HG03565 (cell line): ENCODE data around the gene SFSWAP.
"Not testable (repeated sequence)": the region's sequence is repeated elsewhere in the genome, so short reads cannot be mapped to it uniquely, and the experiment has no call there.

Experiments used
- ATAC-seq: cut with Tn5 transposase; IDR thresholded peaks from one replicate; pipeline ENCODE4 v1.9.1; 2021; ENCODE audit warnings: mild to moderate bottlenecking, moderate library complexity; ENCODE audit not compliant: unreplicated experiment

The SFSWAP gene

DNA sequence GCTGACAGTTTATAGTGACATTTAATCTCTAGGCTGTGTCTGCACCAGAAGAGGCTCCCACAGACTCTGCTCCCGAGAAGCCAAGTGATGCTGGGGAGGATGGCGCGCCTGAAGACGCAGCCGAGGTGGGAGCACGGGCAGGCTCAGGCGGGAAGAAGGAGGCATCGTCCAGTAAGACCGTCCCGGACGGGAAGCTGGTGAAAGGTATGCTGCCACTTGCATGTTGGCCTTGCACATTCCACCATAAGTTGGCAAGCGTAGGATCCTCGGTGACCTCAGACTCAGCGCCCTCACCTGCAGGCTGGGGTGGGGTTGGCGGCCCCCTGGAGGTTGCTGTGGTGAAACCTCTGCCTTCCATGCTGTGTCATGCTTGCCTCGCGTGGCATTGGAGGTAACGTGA lies 45.6 kb downstream of the SFSWAP start:
- ATAC-seq = no peak

DNA sequence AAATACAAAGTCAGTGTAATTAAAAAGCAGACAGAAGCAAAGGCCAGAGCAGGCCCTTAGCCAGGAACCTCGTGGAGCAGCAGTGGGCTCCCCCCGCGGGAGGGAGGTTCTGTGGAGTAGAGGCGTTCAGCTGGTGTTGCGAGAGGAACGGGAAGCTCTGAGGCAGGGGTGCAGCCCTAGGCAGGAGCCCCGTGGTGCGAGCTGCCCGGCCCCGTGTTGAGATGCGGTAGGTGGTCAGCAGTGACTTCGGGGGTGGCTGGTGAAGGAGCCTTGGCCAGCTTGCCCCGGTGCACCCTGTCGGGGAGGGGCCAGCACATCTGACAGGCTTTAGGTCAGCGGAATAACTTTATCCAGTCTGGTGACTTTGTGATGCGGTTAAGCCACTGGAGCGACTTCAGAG lies 46.2 kb downstream of the SFSWAP start:
- no peak for ATAC-seq

DNA sequence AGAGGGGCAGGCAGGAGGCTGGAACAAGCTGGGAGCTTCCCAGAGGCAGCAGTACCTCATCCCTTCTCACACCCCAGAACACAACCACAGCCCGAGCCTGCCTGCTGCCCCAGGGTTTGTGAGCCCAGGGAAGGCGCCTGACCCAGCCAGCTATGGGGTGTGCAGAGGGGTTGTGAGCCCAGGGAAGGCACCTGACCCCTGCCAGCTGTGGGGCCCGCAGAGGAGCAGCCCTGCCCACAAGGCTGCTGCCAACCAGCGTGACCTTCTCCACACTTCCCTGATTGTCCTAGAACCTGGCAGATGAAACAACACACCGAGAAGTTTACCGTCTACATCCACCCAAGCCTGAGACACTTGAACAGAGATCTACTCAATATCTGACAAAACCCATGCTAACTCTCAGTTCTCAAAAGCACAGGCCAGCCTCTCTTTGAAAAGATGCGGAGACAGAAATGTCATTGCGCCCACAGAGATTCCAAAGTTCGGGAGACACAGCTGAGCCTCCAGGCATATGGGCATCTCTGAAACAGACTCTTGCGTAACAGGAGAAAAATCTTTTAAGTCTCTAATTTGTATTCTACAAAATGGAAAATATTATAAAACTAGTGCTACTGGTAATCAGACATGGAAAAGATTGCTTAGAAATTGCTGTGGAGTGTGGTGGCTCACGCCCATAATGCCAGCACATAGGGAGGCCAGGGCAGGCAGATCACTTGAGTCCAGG lies 47.3 kb downstream of the SFSWAP start:
- no peak for ATAC-seq

DNA sequence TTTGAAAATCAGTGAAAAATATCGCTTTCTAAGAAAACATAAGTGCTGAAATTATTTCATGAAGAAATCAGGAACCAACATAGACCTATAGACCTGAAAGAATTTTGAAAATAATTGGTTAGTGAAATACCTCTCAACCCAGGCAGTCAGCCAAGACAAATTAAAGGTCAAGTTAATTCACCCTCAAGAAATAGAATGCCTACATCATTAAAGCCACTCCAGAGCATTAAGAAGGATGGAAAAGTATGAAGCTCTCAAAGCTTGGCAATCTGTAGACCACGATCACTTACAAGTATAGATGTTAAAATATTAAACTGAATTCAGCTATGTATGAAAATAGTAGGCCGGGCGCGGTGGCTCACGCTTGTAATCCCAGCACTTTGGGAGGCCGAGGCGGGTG lies 48.3 kb downstream of the SFSWAP start:
- ATAC-seq = no peak

DNA sequence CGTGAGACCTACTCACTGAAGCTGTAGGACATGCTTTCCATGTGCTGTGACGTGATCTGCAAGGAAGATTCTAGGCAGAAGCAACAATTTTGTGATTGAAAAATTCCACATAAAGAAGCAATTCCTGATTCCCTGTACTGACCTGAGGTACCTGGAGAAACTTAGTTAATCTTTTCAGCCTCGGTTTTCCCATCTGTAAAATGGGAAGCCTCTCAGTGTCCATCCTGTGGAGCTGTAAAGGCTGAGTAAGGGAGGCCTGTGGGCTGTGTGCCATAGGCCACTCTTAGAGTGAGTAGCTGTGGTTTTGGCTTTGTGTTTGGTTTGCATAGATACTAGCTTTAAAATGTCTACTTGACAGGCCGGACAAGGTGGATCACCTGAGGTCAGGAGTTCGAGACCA lies 50.7 kb downstream of the SFSWAP start:
- ATAC-seq = no peak

DNA sequence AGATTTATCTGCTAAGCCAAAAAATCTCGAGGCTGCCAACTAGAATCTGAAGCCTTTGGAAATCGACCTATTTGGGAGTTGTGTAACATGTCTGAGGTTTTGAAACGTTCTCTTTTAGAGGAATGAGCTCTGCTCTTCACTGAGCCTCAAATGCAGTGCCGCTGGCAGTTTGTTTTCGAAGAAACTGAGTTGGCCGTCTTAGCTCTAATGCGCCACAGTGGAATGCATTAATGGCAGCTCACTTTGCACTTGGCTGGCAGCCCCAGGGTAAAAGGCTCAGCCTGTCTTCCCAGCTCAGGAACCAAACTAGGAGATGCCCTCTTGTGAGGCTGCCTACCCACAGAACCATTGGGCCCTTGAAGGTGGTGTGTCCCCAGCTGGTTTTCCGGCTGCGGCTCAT lies 53.8 kb downstream of the SFSWAP start:
- no peak for ATAC-seq

DNA sequence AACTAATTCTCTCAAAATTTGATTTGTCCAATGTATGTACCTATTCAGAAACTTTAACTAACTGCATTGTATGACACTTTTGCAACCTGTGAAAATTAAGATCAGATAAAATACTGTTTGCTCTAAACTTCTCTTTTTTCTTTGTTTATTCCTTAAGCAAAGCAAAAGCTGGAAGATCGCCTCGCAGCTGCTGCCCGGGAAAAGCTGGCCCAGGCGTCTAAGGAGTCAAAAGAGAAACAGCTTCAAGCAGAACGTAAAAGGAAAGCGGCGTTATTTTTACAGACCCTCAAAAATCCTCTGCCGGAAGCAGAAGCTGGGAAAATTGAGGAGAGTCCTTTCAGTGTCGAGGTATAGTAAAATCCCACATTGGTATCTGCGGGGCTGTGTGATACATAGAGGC lies 55.1 kb downstream of the SFSWAP start:
- ATAC-seq = no peak

DNA sequence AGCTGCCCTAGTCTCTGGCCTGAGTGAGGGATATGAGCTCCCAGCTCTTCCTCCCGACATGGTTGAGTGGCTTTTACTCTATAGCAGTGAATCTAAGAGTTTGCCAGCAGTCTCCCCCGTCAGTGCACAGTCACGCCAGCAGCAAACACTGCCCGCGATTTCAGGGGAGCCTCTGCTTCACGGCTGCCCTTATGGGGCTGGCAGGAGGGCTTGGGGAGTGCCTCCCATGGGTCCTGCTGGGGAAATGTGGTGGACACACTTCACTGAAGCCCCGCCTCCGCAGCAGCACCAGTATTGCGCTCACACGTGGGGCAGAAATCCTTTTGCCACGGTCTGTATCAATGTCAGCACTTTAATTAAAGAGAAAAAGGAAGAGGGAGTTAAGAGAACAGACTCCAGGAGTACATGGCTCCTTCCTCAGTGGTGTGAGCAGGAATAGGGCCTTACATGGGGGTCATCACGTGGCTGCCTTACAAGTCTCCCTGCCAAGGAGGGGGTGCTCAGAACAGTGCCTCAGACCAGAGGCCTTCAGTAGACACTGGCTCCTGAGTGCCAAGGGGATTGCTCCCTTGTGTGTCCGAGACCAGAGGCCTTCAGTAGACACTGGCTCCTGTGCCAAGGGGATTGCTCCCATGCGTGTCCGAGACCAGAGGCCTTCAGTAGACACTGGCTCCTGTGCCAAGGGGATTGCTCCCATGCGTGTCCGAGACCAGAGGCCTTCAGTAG lies 55.7 kb downstream of the SFSWAP start:
- ATAC-seq = no peak

DNA sequence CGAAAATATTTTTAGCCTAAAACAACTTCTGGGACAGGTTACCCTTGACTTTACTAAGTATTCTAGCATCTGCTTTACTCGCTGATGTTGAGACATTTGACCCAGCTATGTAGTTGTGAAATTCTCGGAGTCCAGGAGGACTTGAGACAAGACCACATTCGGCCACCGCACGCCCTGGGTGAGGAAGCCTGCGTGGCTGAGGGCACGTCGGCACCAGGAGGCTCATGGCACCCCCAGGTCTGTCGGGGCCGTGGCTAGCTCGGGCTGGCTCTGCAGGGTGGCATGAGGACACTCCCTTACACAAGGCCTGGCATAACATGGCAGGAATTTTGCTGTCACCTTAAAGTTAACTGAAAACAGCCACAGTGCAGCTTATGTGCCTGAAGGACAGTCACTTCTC lies 59.2 kb downstream of the SFSWAP start:
- ATAC-seq = no peak

DNA sequence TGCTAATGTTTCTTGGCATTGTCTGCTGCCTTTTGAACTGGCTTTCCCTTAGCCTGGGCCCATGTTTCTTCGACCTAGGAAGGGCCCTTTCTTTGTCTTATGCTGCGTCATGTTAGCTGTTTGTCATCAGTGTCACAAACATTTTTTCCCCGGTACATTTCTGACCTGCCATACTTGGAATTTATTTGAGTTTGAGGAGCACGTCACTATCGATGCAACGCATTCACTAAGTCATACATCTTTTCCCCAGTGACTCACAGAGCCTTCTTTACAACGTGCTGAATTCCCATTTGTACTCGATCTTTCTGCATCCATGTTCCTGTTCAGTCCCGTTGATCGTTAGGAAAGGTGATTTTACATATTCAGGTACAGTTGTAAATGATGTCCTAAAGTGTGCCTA lies 61.1 kb downstream of the SFSWAP start:
- ATAC-seq = no peak

DNA sequence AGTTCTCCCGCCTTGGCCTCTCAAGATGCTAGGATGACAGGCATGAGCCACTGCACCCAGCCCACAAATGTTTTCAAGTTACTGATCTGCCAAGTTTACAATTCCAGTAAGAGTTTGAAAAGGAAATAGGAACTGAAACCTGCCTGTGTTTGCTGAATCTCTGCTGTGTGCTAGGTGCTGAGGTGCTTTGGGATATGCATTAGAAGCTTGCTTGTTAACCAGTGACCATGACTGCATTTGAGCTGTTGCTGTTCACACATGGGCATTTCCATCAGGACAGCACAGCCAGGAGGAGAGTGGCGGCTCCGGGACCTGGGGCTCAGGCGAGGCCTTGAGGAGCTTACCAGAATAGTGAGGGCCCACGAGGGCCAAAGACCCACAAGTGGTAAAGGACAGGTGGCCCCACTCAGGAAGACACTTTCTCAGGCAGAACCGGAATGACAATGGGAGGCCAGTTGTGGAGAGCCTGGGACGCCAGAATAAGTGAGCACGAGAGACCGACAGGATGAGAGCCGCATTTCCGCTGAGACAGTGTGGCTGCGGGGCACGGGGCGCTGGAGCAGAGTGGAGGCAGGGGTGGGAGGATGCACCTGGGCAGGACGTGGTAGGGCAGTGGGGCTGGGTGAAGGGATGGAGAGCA lies 62.8 kb downstream of the SFSWAP start:
- peak; percentile 66 for ATAC-seq

DNA sequence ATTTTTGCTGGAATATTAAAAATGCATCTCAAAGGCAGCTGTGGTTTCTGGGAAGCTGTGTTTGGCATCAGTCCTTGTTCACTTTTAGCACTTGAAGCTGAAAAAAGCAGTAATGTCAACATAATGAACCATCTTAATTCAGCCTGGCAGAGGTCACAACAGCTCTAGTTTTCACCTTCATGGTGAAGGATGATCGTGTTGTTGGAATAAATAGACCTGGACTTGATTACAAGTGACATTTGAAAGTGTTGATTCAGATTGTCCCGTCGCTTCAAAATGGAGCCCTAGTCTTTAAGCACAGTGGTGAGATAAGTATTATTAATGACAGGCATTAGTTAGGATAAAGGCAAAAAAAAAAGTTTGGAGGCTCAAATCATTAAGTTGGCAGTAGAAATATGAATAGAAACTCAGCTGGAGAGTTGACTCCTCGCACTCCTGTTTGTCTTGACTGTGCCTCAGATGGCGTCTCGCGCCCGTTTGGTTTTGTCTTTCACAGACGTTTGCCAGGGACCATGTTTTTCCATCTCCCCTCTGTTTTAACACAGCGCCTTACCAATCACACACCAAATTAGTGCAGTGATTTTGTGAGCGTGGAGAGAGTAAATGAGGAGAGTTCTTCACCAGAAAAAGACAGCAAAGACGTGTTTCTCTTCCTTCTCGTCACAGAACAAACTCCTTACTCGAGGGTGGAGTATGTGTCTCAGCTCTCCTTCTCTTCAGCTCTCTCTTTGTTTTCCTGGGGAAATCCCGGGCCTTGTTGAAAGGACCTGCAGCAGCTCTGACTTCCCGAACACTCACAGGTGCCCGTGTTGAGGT lies 63.9 kb downstream of the SFSWAP start:
- no peak for ATAC-seq

DNA sequence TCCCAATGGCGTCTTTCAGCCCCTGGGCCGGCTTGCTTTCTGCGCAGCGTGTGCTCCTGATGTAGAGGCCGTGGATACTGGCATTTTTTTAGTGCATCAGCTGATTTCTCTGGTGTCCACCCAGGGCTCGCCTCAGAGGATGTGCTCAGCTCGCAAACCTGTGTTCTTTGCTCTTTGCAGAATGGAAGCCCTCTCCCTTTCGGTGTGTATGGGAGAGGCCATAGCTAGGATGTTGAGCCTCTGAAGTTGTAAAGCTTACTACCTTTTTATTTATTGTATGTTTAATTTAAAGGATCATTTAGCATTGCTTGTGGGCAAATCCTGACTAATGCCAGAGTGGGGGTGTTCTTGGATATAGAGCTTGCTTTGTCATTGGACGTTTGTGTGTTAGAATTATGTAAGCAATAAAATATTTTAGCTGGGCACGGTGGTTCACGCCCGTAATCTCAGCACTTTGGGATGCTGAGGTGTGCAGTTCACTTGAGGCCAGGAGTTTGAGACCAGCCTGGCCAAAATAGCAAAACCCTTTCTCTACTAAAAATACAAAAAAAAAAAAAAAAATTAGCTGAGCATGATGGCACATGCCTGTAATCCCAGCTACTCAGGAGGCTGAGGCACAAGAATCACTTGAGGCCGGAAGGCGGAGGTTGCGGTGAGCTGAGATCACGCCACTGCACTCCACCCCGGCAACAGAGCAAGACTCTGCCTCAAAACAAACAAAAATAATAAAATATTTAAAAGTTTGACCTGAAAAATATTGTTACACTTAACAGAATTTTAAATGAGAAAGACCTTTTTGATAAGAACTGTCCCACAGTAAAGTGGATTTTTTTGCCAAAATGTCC lies 64.7 kb downstream of the SFSWAP start:
- no peak for ATAC-seq

DNA sequence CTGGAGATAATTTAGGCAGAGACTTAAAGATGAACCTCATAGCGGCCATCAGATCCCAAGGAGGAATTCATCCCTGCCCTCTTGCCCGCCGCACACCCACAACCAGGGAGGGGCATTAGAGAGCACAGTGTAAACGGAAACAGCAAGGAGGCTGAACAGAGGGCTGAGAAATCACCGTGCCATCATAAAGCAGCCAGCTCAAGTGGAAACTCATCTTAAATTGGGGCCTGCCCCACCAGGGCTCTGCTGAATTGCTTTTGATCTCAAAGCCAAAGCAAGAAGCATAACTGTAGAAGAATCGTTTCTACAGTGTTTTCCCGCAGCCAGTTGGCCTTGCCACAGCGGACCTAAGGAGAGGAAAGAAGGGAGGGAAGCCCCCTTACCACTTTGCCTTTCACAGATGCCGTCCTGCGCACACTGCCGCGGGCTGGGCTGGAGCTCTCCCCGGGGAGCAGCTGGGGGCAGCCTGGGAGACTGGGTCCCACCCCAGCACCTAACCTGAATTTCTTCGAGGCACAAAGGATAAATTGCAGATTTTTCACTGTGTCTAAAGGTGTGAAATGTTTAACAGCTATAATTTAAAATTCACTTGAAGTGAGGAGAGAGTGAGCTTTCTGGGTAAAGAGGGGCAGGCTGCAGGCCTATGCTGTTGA lies 65.5 kb downstream of the SFSWAP start:
- ATAC-seq = peak; percentile 47

DNA sequence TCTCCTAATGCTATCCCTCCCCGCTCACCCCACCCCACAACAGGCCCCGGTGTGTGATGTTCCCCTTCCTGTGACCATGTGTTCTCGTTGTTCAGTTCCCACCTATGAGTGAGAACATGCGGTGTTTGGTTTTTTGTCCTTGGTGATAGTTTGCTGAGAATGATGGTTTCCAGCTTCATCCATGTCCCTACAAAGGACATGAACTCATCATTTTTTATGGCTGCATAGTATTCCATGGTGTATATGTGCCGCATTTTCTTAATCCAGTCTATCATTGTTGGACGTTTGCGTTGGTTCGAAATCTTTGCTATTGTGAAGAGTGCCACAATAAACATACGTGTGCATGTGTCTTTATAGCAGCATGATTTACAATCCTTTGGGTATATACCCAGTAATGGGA lies 66.4 kb downstream of the SFSWAP start:
- ATAC-seq = not testable (repeated sequence)

DNA sequence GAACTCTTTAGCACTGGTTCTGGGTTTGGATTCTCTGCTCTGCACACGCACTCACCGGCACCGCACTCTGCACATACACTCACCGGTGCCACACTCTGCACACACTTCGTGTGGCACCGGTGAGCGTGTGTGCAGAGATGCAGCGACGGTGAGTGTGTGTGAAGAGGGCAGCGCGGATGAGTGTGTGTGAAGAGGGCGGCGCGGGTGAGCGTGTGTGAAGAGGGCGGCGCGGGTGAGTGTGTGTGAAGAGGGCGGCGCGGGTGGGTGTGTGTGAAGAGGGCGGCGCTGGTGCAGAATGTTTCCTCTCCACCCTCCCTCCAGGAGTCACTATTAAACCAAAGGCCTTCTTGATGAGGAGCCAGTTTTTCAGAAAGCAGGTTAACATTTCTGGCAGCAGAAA lies 68.1 kb downstream of the SFSWAP start:
- no peak for ATAC-seq

DNA sequence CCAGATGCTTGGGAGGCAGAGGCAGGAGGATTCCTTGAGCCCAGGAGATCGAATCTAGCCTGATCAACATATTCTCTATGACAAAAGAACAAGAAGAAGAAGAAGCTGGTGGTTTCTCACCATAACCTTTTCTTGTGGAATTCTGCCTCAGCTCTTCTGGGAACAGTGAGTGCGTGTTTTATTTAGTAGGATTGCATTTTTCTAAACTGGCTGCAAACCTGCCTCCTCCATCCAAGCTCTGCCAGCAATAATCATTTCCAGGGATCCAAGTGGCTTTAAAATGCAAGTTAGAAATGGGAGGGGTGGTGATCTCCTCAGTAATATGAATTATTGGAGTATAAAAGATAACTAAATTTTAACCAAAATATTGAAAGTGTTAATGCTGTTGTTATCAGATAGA lies 71.2 kb downstream of the SFSWAP start:
- no peak for ATAC-seq

DNA sequence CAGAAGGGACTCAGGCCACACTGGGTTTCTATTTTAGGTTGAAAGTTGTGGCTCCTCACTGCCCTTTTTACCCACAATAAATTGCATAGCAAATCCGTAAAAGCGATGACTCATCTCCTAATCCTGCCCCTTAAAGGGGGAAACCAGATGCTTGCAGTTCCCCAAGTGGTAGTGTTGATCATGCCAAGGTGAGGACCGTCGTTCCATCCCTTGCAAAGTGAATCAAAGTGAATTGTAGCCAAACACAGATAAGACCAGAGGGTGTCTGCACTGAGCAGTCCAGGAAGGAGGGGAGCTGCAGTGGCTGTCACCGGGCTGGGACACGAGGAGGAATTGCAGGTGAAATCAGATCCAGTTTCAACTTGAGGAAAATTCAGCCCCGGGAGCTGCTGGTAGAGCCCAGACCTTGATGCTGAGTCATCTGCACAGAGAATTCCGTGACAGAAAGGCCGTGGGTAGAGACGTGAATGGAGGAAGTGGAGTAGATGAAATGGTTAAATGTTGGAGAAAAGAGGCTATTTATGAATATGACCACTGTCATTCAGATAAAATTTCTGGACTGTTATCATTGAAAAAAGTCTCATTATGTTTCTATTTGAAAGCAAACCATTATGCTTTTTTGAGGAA lies 73.1 kb downstream of the SFSWAP start:
- ATAC-seq = peak; percentile 60
